ENCODE measurements around the gene ARFGEF2.

The ARFGEF2 gene

GRCh38 chr20:48901326-48901725 is 20.2 kb upstream of the ARFGEF2 start:
- no peak for DNase-seq

- no peak for DNase-seq
Measured at GRCh38 chr20:48903705-48904104, 17.8 kb upstream of the ARFGEF2 start.

- DNase-seq = no peak
Measured at GRCh38 chr20:48904566-48905296, 16.8 kb upstream of the ARFGEF2 start.

- DNase-seq = no peak
Measured at GRCh38 chr20:48905297-48905647, 16.2 kb upstream of the ARFGEF2 start.

GRCh38 chr20:48906221-48906877 is 15.2 kb upstream of the ARFGEF2 start:
- no peak for DNase-seq

- no peak for DNase-seq
Measured at GRCh38 chr20:48908656-48909319, 12.7 kb upstream of the ARFGEF2 start.

GRCh38 chr20:48909910-48910309 is 11.6 kb upstream of the ARFGEF2 start:
- no peak for DNase-seq

GRCh38 chr20:48910347-48910781 is 11.1 kb upstream of the ARFGEF2 start:
- no peak for DNase-seq

GRCh38 chr20:48912065-48912464 is 9.4 kb upstream of the ARFGEF2 start:
- DNase-seq = no peak

- DNase-seq = no peak
Measured at GRCh38 chr20:48916699-48917098, 4.8 kb upstream of the ARFGEF2 start.

GRCh38 chr20:48919336-48919881 is 2.1 kb upstream of the ARFGEF2 start:
- no peak for DNase-seq

- DNase-seq = no peak
Measured at GRCh38 chr20:48919882-48920526, 1.5 kb upstream of the ARFGEF2 start.

- DNase-seq = no peak
Measured at GRCh38 chr20:48920527-48921167, 864 bp upstream of the ARFGEF2 start.

- DNase-seq = no peak
Measured at GRCh38 chr20:48921883-48922820, 641 bp downstream of the ARFGEF2 start.

- no peak for DNase-seq
Measured at GRCh38 chr20:48923149-48923718, 1.7 kb downstream of the ARFGEF2 start.

- no peak for DNase-seq
Measured at GRCh38 chr20:48924756-48925109, 3.2 kb downstream of the ARFGEF2 start.

- DNase-seq = no peak
Measured at GRCh38 chr20:48926267-48926666, 4.8 kb downstream of the ARFGEF2 start.

GRCh38 chr20:48926821-48927220 is 5.3 kb downstream of the ARFGEF2 start:
- DNase-seq = no peak

- no peak for DNase-seq
Measured at GRCh38 chr20:48928832-48929725, 7.6 kb downstream of the ARFGEF2 start.

- DNase-seq = no peak
Measured at GRCh38 chr20:48930035-48930434, 8.5 kb downstream of the ARFGEF2 start.
